HG02840 (cell line): ENCODE measurements around the gene XRN1.

ENCODE experiments used
- ATAC-seq: cut with Tn5 transposase; IDR thresholded peaks from one replicate; pipeline ENCODE4 v1.9.1; 2021; ENCODE audit warnings: mild to moderate bottlenecking, moderate library complexity, moderate number of reproducible peaks; ENCODE audit not compliant: unreplicated experiment, low FRiP score

Gene XRN1

GRCh38 chr3:142275856-142276255 lies 172.0 kb downstream of the XRN1 start:
- no peak for ATAC-seq

DNA sequence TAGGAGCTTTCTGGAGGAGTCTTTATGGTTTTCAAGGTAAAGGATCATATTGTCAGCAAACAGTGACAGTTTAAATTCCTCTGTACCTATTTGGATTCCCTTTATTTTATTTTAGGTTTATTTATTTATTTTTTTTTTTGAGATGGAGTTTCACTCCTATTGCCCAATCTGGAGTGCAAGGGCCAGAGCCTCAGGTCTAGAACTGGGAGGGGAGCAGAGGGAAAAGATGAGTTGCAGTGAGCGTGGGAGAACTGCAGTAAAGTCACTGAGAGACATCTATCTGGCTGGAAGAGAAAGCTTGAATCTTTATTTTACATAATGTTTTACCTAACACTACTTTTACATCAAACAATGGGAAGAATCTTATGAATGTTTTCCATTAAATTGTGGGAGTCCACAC lies 172.9 kb downstream of the XRN1 start:
- ATAC-seq = no peak

DNA sequence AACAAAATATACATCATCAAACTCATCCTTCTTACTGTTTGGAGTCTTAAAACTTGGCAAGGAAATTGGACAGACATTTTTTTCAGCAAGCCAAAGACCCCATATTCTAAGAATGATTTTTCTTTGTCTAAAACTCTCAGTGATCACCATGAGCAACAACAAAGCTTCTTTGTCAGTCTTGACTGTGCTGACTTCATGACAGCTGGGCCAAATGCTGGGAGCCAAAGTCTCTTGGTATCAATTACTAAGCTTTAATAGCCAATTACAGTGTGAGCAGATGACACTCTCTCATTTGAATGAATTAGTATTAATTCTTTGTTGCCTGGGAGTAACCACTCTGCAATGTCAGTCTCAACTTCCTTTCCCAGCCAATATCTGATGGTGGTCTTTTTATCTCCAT lies 174.3 kb downstream of the XRN1 start:
- no peak for ATAC-seq

DNA sequence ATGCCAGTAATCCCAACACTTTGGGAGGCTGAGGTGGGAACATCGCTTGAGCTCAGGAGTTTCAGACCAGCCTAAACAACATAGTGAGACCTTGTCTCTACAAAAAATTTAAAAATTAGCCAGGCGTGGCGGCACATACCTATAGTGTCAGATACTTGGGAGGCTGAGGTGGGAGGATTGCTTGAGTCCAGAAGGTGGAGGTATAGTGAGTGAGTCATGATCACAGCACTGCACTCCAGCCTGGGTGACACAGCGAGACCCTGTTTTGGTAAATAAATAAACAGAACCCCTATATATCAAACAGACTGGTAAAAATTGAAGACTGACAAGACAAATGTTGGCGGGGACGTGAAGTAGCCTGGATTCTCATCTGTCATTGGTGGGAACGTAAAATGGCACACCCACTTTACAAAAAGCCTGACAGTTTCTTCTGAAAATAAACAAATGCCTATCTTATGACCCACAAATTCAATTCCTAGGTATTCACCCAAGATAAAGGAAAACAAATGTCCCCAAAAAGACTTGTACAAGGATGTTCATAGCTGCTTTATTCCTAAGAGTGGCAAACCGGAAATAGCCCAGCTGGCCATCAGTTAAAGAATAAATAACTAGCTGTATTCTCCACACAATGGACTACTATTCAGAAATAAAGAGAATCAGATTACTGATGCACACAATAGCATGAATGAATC lies 175.5 kb downstream of the XRN1 start:
- ATAC-seq = no peak

DNA sequence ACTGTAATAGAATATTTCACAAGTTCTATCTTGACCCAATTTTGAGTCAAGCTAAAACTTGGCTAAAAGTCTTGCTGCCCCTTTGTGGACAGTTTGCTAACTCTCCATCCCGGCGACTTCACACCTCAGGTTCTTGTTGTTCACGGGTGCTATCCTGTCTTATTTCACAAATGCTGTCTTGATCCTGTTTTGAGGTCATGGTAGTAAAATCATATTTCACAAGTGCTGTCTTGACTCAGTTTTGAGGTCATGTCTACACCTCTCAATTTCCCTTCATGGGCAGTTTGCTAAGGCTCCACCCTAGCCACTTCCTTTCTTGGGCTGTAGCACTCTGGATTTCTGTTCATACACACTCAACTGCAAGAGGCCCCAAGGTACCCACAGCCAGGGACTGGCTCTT lies 177.4 kb downstream of the XRN1 start:
- ATAC-seq = no peak

DNA sequence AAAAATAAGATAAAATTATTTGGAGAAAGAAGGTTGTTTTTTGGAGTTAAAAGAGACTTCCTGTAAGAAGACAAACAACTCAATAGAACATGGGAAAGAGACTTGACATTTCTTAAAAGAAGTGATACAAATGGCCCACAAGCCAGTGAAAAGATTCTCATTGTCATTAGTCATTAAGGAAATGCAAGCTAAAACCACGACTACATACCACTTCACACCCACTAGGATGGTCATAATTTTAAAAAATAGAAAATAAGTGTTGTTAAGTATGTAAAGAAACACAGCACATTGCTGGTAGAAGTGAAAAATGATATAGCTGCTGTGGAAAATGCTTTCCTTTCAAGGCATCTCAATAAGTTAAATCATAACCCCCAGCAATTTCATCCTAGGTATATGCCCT lies 178.1 kb downstream of the XRN1 start:
- ATAC-seq = no peak

- no peak for ATAC-seq
These were observed 179.4 kb downstream of the XRN1 start for GRCh38 chr3:142268426-142268825.

DNA sequence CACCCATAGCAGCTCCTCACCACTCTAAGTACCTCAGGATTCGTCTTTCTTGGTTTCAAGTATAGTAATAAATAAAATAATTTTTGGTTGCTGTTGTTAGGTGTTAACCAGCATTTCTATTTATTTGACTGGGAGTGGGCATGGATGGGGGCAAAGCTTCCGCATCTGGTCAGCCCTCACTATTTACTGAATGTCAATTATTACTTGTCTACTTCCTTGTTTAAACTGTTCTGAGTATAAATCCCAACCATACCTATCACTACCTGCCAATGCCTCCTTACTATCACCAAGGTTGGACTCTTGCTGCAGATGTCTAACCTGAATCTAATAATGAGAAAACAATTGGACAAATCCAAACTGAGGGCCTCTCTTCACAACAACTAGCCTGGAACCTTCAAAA lies 180.6 kb downstream of the XRN1 start:
- ATAC-seq = no peak

- ATAC-seq = no peak
These were observed 184.7 kb downstream of the XRN1 start for GRCh38 chr3:142263112-142263511.

GRCh38 chr3:142259359-142259758 lies 188.5 kb downstream of the XRN1 start:
- ATAC-seq = no peak

GRCh38 chr3:142256712-142257333 lies 191.0 kb downstream of the XRN1 start:
- ATAC-seq = no peak
